Gastrocnemius medialis (tissue), 4 donors: ENCODE data around the gene REEP1.

Source experiments
- POLR2A ChIP-seq, 2 donors: fragments of 450-650 bp; IDR thresholded peaks; one replicate each; pipeline ENCODE4 v1.6.1; 2017; ENCODE audit warnings: antibody characterized with exemption in 2 of 2, mild to moderate bottlenecking in 2 of 2, moderate library complexity in 2 of 2
- TF ChIP-seq, protein P1 (sequence below), 5 experiments: fragments of 450-650 bp in 3 of 5; fragments of 200-600 bp in 2 of 5; sonication (generic) in 2 of 5; IDR thresholded peaks in 4 of 5; conservative IDR thresholded peaks in 1 of 5; 1 replicate in 4 of 5; 2 replicates in 1 of 5; pipeline ENCODE4 v1.5.1; 2016 to 2019; ENCODE audit warnings: antibody characterized with exemption in 5 of 5, mild to moderate bottlenecking in 3 of 5, moderate library complexity in 3 of 5

DNA sequence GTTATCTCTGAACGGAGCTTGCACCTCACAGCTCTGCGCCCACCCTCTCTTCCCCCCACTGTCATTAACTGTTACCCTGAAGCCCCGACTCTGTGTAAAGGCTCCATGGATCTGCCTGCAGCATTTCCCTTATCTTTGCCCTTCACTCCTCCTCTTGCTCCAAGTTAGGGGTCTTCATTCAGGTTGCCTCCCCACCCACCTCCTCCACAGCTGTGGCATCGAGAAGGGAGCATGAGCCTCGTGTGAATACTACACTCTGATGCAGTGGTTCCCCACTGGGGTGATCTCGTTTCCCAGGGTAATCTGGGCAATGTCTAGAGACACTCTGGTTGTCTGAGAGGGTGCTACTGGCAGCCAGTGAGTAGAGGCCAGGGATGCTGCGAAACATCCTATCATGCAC is 51.4 kb downstream of the REEP1 start:
- TF ChIP-seq, protein P1, sequence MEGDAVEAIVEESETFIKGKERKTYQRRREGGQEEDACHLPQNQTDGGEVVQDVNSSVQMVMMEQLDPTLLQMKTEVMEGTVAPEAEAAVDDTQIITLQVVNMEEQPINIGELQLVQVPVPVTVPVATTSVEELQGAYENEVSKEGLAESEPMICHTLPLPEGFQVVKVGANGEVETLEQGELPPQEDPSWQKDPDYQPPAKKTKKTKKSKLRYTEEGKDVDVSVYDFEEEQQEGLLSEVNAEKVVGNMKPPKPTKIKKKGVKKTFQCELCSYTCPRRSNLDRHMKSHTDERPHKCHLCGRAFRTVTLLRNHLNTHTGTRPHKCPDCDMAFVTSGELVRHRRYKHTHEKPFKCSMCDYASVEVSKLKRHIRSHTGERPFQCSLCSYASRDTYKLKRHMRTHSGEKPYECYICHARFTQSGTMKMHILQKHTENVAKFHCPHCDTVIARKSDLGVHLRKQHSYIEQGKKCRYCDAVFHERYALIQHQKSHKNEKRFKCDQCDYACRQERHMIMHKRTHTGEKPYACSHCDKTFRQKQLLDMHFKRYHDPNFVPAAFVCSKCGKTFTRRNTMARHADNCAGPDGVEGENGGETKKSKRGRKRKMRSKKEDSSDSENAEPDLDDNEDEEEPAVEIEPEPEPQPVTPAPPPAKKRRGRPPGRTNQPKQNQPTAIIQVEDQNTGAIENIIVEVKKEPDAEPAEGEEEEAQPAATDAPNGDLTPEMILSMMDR (IDR thresholded peaks at IDR 0.05 in 4 of 5, conservative IDR thresholded peaks at IDR 0.05 in 1 of 5) = no peak
- no peak for TF ChIP-seq POLR2A (IDR thresholded peaks at IDR 0.05)
